GM12875 (cell line): ENCODE measurements around the gene TEDC2.

ENCODE experiments used
- H3K4me3 ChIP-seq: one replicate; pipeline ENCODE4 v1.5.1; 2011; ENCODE audit warnings: low read depth, low read length, control low read depth
- TF ChIP-seq, protein P1 (sequence below): IDR thresholded peaks from 2 replicates; pipeline ENCODE4 v1.5.1; 2011; ENCODE audit warnings: low read depth, mild to moderate bottlenecking, control low read depth, inconsistent platforms, low read length, moderate library complexity, borderline replicate concordance; ENCODE audit not compliant: insufficient read depth

Gene TEDC2

DNA sequence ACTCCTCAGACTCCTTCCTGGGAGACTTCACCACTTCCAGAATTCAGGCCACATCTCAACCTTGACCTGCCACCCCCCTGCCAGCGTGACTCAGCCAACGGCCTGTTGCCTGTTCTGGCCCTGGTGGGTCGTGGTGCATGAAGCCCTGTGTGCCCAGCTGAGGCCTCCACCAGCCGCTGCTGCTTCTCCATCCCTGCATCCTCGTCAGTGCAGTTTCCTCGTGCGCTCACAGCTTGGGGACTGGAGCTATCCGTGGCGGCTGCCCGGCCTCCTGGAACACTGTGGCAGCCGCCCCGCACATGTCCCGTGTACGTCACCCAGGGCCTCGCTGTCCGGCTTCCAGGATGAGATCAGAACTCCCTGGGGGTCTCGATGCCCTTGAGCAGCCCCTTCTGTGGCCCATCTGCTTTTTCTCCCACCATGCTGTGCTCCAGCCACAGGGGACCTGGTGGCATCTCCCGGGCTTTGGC, 8.0 kb upstream of the TEDC2 start:
- H3K4me3 ChIP-seq, result no peak overlapping the region
- TF ChIP-seq, protein P1, sequence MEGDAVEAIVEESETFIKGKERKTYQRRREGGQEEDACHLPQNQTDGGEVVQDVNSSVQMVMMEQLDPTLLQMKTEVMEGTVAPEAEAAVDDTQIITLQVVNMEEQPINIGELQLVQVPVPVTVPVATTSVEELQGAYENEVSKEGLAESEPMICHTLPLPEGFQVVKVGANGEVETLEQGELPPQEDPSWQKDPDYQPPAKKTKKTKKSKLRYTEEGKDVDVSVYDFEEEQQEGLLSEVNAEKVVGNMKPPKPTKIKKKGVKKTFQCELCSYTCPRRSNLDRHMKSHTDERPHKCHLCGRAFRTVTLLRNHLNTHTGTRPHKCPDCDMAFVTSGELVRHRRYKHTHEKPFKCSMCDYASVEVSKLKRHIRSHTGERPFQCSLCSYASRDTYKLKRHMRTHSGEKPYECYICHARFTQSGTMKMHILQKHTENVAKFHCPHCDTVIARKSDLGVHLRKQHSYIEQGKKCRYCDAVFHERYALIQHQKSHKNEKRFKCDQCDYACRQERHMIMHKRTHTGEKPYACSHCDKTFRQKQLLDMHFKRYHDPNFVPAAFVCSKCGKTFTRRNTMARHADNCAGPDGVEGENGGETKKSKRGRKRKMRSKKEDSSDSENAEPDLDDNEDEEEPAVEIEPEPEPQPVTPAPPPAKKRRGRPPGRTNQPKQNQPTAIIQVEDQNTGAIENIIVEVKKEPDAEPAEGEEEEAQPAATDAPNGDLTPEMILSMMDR, result no peak

DNA sequence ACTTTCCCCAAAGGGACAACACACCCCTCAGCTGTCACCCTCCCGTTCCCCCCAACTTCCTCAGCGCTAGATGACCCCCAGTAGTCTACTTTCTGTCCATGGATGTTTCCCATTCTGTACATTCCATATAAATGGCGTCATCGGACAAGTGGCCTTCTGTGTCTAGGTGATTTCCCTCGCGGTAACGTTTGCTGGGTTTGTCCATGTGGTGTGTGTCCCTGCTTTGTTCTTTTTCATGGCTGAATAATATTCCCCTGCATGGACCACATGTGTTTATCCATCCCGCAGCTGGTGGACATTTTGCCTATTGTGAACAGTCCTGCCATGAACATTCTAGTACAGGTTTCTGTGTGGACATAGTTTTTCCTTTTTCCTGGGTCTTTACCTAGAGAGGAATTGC, 7.3 kb upstream of the TEDC2 start:
- H3K4me3 ChIP-seq, result no peak overlapping the region
- TF ChIP-seq, protein P1, result no peak

DNA sequence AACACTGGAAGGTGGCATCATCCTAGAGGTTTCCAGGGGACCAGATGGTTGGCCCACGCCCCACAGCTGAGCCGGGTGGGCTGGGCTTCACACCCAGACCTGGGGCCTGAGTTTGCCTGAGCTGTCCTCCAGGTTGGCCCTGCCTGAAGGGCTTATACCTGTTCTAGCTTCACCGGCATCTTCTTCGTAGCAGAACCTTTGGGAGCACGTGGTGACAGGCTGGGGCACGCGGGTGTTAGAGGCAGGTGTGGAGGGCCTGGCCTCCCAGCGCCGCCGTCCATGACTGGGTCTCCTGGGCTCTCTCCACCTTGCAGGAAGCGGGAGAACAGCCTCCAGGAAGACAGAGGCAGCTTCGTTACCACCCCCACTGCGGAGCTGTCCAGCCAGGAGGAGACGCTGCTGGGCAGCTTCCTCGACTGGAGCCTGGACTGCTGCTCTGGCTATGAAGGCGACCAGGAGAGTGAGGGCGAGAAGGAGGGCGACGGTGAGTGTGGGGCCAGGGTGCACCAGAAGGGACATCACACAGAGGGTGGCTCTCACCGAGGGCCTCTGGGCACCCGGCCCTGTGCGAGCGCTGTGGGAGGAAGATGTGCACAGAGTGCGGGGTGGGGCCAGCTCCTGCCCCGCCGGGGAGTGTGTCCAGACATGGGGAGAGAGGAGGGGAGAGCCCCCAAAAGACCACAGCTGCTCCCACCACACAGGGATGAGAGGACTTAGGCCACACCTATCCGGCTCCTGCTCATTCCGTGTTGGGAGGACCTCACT, 4.6 kb upstream of the TEDC2 start:
- TF ChIP-seq, protein P1, result no peak
- H3K4me3 ChIP-seq, result no peak overlapping the region

DNA sequence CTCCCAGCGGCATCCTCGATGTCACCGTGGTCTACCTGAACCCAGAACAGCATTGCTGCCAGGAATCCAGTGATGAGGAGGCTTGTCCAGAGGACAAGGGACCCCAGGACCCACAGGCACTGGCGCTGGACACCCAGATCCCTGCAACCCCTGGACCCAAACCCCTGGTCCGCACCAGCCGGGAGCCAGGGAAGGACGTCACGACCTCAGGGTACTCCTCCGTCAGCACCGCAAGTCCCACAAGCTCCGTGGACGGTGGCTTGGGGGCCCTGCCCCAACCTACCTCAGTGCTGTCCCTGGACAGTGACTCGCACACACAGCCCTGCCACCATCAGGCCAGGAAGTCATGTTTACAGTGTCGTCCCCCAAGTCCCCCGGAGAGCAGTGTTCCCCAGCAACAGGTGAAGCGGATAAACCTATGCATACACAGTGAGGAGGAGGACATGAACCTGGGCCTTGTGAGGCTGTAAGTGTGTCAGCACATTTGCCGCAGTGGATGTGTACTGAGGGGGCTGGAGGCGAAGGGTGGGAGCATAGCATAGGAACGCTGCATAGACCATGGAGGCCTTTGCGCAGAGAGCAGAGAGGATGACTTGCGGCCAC, 3.3 kb upstream of the TEDC2 start:
- H3K4me3 ChIP-seq, result no peak overlapping the region
- TF ChIP-seq, protein P1, result no peak

DNA sequence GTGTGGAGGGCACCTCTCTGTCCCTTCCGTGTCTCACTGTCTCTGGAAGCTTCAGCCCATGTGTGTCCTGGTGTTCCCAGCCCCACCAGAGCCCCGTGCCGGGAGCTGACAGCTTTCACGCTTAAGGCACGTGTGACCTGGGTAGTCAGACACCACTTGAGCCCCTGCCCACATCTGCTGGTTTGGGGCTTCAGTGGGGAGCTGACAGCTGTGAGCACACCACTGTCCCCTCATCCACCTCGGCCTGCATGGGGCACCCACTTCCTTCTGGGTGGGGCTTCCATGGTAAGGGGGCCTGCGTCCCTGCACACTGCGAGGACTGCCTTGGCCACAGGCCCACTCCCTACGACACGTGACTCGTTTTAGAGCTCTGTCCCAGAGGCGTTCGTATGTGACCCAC, 2.6 kb upstream of the TEDC2 start:
- TF ChIP-seq, protein P1, result no peak

DNA sequence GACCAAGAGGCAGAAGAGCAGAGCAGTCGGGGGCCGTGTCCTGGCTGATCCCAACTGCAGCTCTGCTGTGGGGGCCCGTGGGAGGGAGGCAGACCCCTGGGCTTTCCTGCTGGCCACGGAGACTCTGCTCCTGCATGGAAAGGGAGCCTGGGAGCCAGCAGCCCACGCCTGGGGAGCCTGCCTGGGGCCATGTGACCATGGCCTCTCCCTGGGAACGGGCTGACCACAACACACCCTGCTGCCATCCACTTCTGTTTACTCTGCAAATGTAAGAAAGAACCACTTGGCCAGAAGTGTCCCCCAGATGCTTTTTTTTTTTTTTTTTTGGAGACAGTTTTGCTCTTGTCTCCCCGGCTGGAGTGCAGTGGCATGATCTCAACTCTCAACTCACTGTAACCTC, 2.0 kb upstream of the TEDC2 start:
- TF ChIP-seq, protein P1, result no peak
- no peak overlapping the region for H3K4me3 ChIP-seq

More for the DNA sequence above, 2.6 kb upstream of the TEDC2 start:
- no peak overlapping the region for H3K4me3 ChIP-seq
